GM12875 (cell line): Measurements from ENCODE around the gene CELF4.

Experiments
- H3K4me3 ChIP-seq: one replicate; pipeline ENCODE4 v1.5.1; 2011; ENCODE audit warnings: low read depth, low read length, control low read depth
- TF ChIP-seq, protein P1 (sequence below): IDR thresholded peaks from 2 replicates; pipeline ENCODE4 v1.5.1; 2011; ENCODE audit warnings: low read depth, mild to moderate bottlenecking, control low read depth, inconsistent platforms, low read length, moderate library complexity, borderline replicate concordance; ENCODE audit not compliant: insufficient read depth

Gene CELF4

DNA sequence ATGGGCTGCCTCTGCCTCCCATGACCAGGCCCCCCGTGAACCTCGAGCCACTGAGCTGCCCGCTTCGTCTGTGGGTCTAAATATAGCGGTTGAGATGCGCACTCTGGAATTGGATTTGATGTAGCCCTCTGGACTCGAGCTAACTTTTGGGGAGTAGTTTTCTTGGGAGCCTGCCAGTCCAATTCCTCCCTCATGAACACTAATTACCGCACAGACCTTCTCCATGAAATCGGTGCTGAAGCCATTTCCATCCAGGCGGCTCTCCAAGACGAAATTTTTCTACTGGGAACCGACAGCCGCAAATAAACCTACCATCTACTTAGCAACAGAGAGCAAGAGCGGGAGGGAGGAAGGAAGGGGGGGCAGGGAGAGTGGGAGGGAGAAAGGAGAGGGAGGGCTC, 63.6 kb downstream of the CELF4 start:
- TF ChIP-seq, protein P1, sequence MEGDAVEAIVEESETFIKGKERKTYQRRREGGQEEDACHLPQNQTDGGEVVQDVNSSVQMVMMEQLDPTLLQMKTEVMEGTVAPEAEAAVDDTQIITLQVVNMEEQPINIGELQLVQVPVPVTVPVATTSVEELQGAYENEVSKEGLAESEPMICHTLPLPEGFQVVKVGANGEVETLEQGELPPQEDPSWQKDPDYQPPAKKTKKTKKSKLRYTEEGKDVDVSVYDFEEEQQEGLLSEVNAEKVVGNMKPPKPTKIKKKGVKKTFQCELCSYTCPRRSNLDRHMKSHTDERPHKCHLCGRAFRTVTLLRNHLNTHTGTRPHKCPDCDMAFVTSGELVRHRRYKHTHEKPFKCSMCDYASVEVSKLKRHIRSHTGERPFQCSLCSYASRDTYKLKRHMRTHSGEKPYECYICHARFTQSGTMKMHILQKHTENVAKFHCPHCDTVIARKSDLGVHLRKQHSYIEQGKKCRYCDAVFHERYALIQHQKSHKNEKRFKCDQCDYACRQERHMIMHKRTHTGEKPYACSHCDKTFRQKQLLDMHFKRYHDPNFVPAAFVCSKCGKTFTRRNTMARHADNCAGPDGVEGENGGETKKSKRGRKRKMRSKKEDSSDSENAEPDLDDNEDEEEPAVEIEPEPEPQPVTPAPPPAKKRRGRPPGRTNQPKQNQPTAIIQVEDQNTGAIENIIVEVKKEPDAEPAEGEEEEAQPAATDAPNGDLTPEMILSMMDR, result no peak
- no peak overlapping the region for H3K4me3 ChIP-seq

DNA sequence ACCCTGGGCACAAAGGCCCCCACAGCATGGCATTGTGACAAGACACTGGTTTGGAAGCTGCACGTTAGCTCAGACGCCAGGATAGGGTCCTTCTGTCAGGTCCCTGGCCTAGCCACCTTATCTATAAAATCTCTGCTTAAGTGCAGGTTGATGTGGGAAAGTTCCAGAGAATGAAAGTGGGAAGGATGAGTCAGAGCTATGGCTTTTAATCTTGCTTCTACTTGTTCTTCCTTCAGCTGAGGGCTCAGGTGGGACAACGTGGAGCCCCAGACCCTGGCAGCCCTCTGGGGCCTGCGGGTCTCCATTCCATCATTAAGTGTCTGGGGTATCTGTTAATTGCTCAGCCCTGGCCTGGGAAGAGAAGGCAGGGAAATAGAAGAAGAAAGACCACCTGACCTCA, 64.5 kb downstream of the CELF4 start:
- TF ChIP-seq, protein P1, result no peak
- no peak overlapping the region for H3K4me3 ChIP-seq

DNA sequence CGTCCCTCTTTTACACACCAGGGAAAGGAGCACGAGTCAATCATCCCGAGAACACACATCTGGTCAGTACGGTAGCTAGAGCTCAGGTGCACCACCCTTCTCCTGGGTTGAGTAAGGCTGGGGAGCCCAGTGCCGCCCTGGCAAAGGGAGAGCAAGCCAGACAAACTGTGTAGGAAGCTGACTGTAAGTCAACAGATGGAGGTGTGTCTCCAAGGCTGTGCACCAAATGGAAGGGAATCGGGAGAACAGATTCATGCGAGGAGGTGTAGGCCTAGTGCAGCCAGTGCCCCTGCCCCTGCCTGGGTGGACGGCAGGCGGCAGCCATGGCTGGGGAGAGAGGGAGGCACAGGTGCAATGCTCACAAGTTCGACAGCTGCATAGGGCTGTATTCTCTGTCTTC, 65.7 kb downstream of the CELF4 start:
- TF ChIP-seq, protein P1, result no peak
- no peak overlapping the region for H3K4me3 ChIP-seq

DNA sequence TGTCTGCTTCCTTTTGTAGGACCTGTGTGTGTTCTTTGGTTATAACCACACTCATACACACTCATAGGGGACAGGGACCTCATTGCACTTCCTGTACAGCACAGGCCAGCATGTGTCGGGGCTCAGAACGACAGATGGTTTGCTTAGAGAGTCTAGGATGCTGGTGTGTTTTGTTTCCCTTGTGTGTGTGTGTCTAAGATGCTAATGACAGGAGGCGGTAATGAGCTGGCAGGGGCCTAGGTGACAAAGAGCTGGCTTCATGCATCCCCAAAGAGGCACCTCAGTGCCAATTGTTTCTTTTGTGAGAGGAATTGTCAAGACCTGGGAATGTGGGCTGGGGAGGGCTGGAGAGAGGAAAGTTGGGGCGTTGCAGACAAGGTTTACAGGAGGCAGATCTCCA, 66.6 kb downstream of the CELF4 start:
- TF ChIP-seq, protein P1, result no peak
- no peak overlapping the region for H3K4me3 ChIP-seq

DNA sequence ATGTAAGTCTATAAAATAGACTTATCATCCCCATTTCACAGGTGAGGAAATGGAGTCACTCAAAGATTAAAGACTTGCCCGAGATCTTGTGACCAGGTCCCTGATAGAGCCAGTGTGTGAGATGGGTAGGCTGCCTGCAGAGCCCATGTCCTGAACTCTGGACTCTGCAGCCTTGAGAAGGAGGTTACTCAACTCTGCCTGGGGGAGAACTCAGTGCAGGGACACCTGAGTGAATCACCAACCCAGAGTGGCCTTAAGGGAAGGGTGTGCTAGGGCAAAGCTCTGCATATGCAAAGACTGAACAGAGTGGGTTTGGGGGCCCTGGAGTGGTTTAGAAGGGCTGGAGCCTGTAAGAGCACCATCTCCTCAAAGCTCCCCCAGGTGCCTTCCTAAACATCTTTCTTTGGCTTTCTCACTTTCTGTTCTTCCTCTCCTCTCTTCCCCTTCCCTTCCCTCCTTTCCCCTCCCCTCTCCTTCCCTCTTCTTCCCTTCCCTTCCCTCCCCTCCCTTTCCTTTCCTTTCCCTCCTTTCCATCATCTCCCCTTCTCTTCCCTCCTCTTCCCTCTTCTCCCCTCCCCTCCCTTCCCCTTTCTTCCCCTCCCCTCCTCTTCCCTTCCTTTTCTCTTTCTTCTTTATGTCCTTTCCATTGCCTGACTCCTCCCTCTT, 67.6 kb downstream of the CELF4 start:
- TF ChIP-seq, protein P1, result no peak
- H3K4me3 ChIP-seq, result no peak overlapping the region

DNA sequence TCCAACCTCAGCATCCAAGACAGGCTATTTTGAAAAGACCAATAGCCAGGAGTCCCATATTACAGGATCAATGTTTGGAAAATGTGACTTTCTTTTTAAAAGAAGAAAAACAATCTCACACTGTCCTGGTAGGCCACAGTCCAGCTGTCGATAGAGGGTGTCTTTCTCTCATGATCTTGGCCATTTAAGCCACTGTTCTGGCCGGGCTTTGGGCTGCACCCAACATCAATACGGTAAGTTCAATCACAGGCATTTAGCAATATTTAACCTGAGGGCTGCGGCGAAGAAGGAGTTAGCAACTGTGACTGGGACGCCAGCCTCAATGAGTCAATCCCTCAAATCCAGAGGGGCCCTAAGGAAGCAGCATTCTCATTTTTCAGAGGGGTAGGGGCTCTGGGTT, 69.0 kb downstream of the CELF4 start:
- TF ChIP-seq, protein P1, result no peak
- H3K4me3 ChIP-seq, result no peak overlapping the region

DNA sequence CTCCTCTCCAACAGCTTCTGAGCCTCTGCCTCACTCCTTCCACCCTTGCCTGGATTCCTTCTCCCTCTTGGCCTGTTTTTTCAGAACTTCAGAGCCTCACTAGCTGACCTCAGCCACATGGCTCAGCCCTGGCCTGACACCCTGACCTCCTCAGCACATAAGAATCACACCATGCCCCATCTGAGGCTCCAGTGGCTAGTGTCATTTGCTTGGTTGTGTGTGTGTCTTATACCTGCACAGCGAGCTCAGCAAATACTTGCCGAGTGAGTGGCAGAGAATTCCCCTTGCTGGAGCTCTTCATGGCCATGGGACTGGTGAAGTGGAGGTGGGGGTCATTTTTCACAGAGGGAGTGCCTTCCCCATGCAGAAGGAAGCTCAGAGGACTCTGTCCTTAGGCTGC, 70.2 kb downstream of the CELF4 start:
- TF ChIP-seq, protein P1, result no peak
- no peak overlapping the region for H3K4me3 ChIP-seq
